ENCODE results near the gene MIPEP.

MIPEP gene

GRCh38 chr13:23822252-23822824, 66.9 kb downstream of the MIPEP start:
- no peaks in the 10 kb centered on the region for H3K27me3 ChIP-seq (ENCODE audit: low read depth, low read length)
- no peak overlapping the region for H3K27ac ChIP-seq (ENCODE audit: low read length)
- no peak overlapping the region for H3K4me3 ChIP-seq (ENCODE audit: low read depth in 1 of 2, low read length in 2 of 2)
- no peaks in the 10 kb centered on the region for H3K4me1 ChIP-seq (ENCODE audit: control insufficient read depth in 1 of 2, insufficient read depth in 2 of 2, low read length in 2 of 2)
- no peaks in the 10 kb centered on the region for H3K9me3 ChIP-seq (ENCODE audit: control insufficient read depth in 1 of 2, low read length in 2 of 2)
- no peaks in the 10 kb centered on the region for H3K36me3 ChIP-seq (ENCODE audit: control insufficient read depth in 1 of 2, insufficient read depth in 2 of 2, low read length in 2 of 2)

- Histone ChIP-seq H3K4me3 (ENCODE audit: low read depth in 1 of 2, low read length in 2 of 2) (no peak overlapping the region), H3K27ac (ENCODE audit: low read length) (no peak overlapping the region), H3K9me3 (ENCODE audit: control insufficient read depth in 1 of 2, low read length in 2 of 2) (no peaks in the 10 kb centered on the region), H3K36me3 (ENCODE audit: control insufficient read depth in 1 of 2, insufficient read depth in 2 of 2, low read length in 2 of 2) (no peaks in the 10 kb centered on the region), H3K27me3 (ENCODE audit: low read depth, low read length) (no peaks in the 10 kb centered on the region), H3K4me1 (ENCODE audit: control insufficient read depth in 1 of 2, insufficient read depth in 2 of 2, low read length in 2 of 2) (no peaks in the 10 kb centered on the region)
These were observed 68.7 kb downstream of the MIPEP start for GRCh38 chr13:23820530-23820929.

- Histone ChIP-seq H3K9me3 (ENCODE audit: control insufficient read depth in 1 of 2, low read length in 2 of 2) (no peaks in the 10 kb centered on the region), H3K27me3 (ENCODE audit: low read depth, low read length) (no peaks in the 10 kb centered on the region), H3K4me3 (ENCODE audit: low read depth in 1 of 2, low read length in 2 of 2) (no peak overlapping the region), H3K4me1 (ENCODE audit: control insufficient read depth in 1 of 2, insufficient read depth in 2 of 2, low read length in 2 of 2) (no peaks in the 10 kb centered on the region), H3K27ac (ENCODE audit: low read length) (no peak overlapping the region), H3K36me3 (ENCODE audit: control insufficient read depth in 1 of 2, insufficient read depth in 2 of 2, low read length in 2 of 2) (no peaks in the 10 kb centered on the region)
These were observed 71.4 kb downstream of the MIPEP start for GRCh38 chr13:23817830-23818229.

GRCh38 chr13:23817136-23817535, 72.1 kb downstream of the MIPEP start:
- H3K4me1 ChIP-seq (ENCODE audit: control insufficient read depth in 1 of 2, insufficient read depth in 2 of 2, low read length in 2 of 2), result no peaks in the 10 kb centered on the region
- H3K27ac ChIP-seq (ENCODE audit: low read length), result no peak overlapping the region
- no peaks in the 10 kb centered on the region for H3K9me3 ChIP-seq (ENCODE audit: control insufficient read depth in 1 of 2, low read length in 2 of 2)
- no peak overlapping the region for H3K4me3 ChIP-seq (ENCODE audit: low read depth in 1 of 2, low read length in 2 of 2)
- H3K36me3 ChIP-seq (ENCODE audit: control insufficient read depth in 1 of 2, insufficient read depth in 2 of 2, low read length in 2 of 2), result no peaks in the 10 kb centered on the region
- no peaks in the 10 kb centered on the region for H3K27me3 ChIP-seq (ENCODE audit: low read depth, low read length)

- Histone ChIP-seq H3K4me1 (ENCODE audit: control insufficient read depth in 1 of 2, insufficient read depth in 2 of 2, low read length in 2 of 2) (peaks cover 0 to 9% of the 10 kb centered on the region in 2 donors), H3K9me3 (ENCODE audit: control insufficient read depth in 1 of 2, low read length in 2 of 2) (no peaks in the 10 kb centered on the region), H3K27ac (ENCODE audit: low read length) (no peak overlapping the region), H3K27me3 (ENCODE audit: low read depth, low read length) (no peaks in the 10 kb centered on the region), H3K4me3 (ENCODE audit: low read depth in 1 of 2, low read length in 2 of 2) (no peak overlapping the region), H3K36me3 (ENCODE audit: control insufficient read depth in 1 of 2, insufficient read depth in 2 of 2, low read length in 2 of 2) (no peaks in the 10 kb centered on the region)
These were observed 75.6 kb downstream of the MIPEP start for GRCh38 chr13:23813635-23814034.

GRCh38 chr13:23811366-23812062, 77.7 kb downstream of the MIPEP start:
- Histone ChIP-seq H3K27ac (ENCODE audit: low read length) (no peak overlapping the region), H3K27me3 (ENCODE audit: low read depth, low read length) (no peaks in the 10 kb centered on the region), H3K36me3 (ENCODE audit: control insufficient read depth in 1 of 2, insufficient read depth in 2 of 2, low read length in 2 of 2) (no peaks in the 10 kb centered on the region), H3K9me3 (ENCODE audit: control insufficient read depth in 1 of 2, low read length in 2 of 2) (no peaks in the 10 kb centered on the region), H3K4me1 (ENCODE audit: control insufficient read depth in 1 of 2, insufficient read depth in 2 of 2, low read length in 2 of 2) (peaks cover 0 to 9% of the 10 kb centered on the region in 2 donors), H3K4me3 (ENCODE audit: low read depth in 1 of 2, low read length in 2 of 2) (no peak overlapping the region)

GRCh38 chr13:23810685-23811240, 78.4 kb downstream of the MIPEP start:
- Histone ChIP-seq H3K9me3 (ENCODE audit: control insufficient read depth in 1 of 2, low read length in 2 of 2) (no peaks in the 10 kb centered on the region), H3K4me3 (ENCODE audit: low read depth in 1 of 2, low read length in 2 of 2) (no peak overlapping the region), H3K27me3 (ENCODE audit: low read depth, low read length) (no peaks in the 10 kb centered on the region), H3K36me3 (ENCODE audit: control insufficient read depth in 1 of 2, insufficient read depth in 2 of 2, low read length in 2 of 2) (no peaks in the 10 kb centered on the region), H3K27ac (ENCODE audit: low read length) (no peak overlapping the region), H3K4me1 (ENCODE audit: control insufficient read depth in 1 of 2, insufficient read depth in 2 of 2, low read length in 2 of 2) (peaks cover 0 to 9% of the 10 kb centered on the region in 2 donors)

- Histone ChIP-seq H3K27ac (ENCODE audit: low read length) (no peak overlapping the region), H3K27me3 (ENCODE audit: low read depth, low read length) (no peaks in the 10 kb centered on the region), H3K4me1 (ENCODE audit: control insufficient read depth in 1 of 2, insufficient read depth in 2 of 2, low read length in 2 of 2) (peaks cover 0 to 9% of the 10 kb centered on the region in 2 donors), H3K36me3 (ENCODE audit: control insufficient read depth in 1 of 2, insufficient read depth in 2 of 2, low read length in 2 of 2) (peaks cover 0 to 6% of the 10 kb centered on the region in 2 donors), H3K4me3 (ENCODE audit: low read depth in 1 of 2, low read length in 2 of 2) (no peak overlapping the region), H3K9me3 (ENCODE audit: control insufficient read depth in 1 of 2, low read length in 2 of 2) (no peaks in the 10 kb centered on the region)
These were observed 80.4 kb downstream of the MIPEP start for GRCh38 chr13:23808803-23809202.

- Histone ChIP-seq H3K27me3 (ENCODE audit: low read depth, low read length) (no peaks in the 10 kb centered on the region), H3K4me1 (ENCODE audit: control insufficient read depth in 1 of 2, insufficient read depth in 2 of 2, low read length in 2 of 2) (peaks cover 0 to 9% of the 10 kb centered on the region in 2 donors), H3K36me3 (ENCODE audit: control insufficient read depth in 1 of 2, insufficient read depth in 2 of 2, low read length in 2 of 2) (peaks cover 0 to 6% of the 10 kb centered on the region in 2 donors), H3K9me3 (ENCODE audit: control insufficient read depth in 1 of 2, low read length in 2 of 2) (no peaks in the 10 kb centered on the region), H3K27ac (ENCODE audit: low read length) (no peak overlapping the region), H3K4me3 (ENCODE audit: low read depth in 1 of 2, low read length in 2 of 2) (no peak overlapping the region)
These were observed 82.2 kb downstream of the MIPEP start for GRCh38 chr13:23806874-23807526.

- H3K27ac ChIP-seq (ENCODE audit: low read length), result no peak overlapping the region
- no peaks in the 10 kb centered on the region for H3K9me3 ChIP-seq (ENCODE audit: control insufficient read depth in 1 of 2, low read length in 2 of 2)
- H3K36me3 ChIP-seq (ENCODE audit: control insufficient read depth in 1 of 2, insufficient read depth in 2 of 2, low read length in 2 of 2), result peaks cover 0 to 6% of the 10 kb centered on the region in 2 donors
- H3K4me3 ChIP-seq (ENCODE audit: low read depth in 1 of 2, low read length in 2 of 2), result no peak overlapping the region
- peaks cover 0 to 5% of the 10 kb centered on the region in 2 donors for H3K4me1 ChIP-seq (ENCODE audit: control insufficient read depth in 1 of 2, insufficient read depth in 2 of 2, low read length in 2 of 2)
- no peaks in the 10 kb centered on the region for H3K27me3 ChIP-seq (ENCODE audit: low read depth, low read length)
These were observed 83.4 kb downstream of the MIPEP start for GRCh38 chr13:23805821-23806220.

GRCh38 chr13:23805122-23805521, 84.1 kb downstream of the MIPEP start:
- Histone ChIP-seq H3K27ac (ENCODE audit: low read length) (no peak overlapping the region), H3K4me1 (ENCODE audit: control insufficient read depth in 1 of 2, insufficient read depth in 2 of 2, low read length in 2 of 2) (no peaks in the 10 kb centered on the region), H3K4me3 (ENCODE audit: low read depth in 1 of 2, low read length in 2 of 2) (no peak overlapping the region), H3K9me3 (ENCODE audit: control insufficient read depth in 1 of 2, low read length in 2 of 2) (no peaks in the 10 kb centered on the region), H3K36me3 (ENCODE audit: control insufficient read depth in 1 of 2, insufficient read depth in 2 of 2, low read length in 2 of 2) (peaks cover 0 to 6% of the 10 kb centered on the region in 2 donors), H3K27me3 (ENCODE audit: low read depth, low read length) (no peaks in the 10 kb centered on the region)

Data from muscle layer of duodenum (tissue), 2 donors.